DMS 273 (cell line): Measurements from ENCODE around the gene MAD1L1.
A peak's percentile ranks its signal among the peaks of the same experiment; 100 is the strongest.

ENCODE experiments used
- DNase-seq: peaks from one replicate; lab custom pipeline; 2025; ENCODE audit not compliant: unreplicated experiment; lab: John Stamatoyannopoulos, UW

Gene MAD1L1

GRCh38 chr7:2219136-2219535 is 13.6 kb downstream of the MAD1L1 start:
- DNase-seq, result no peak

GRCh38 chr7:2218444-2218785 is 14.3 kb downstream of the MAD1L1 start:
- DNase-seq, result no peak

- DNase-seq, result no peak
These were observed 14.9 kb downstream of the MAD1L1 start for GRCh38 chr7:2217716-2218443.

GRCh38 chr7:2217206-2217605 is 15.5 kb downstream of the MAD1L1 start:
- no peak for DNase-seq

- no peak for DNase-seq
These were observed 16.9 kb downstream of the MAD1L1 start for GRCh38 chr7:2215851-2216250.

GRCh38 chr7:2214636-2215035 is 18.1 kb downstream of the MAD1L1 start:
- DNase-seq, result no peak

- no peak for DNase-seq
These were observed 19.1 kb downstream of the MAD1L1 start for GRCh38 chr7:2213551-2214215.

GRCh38 chr7:2212906-2213305 is 19.8 kb downstream of the MAD1L1 start:
- no peak for DNase-seq

GRCh38 chr7:2211926-2212325 is 20.8 kb downstream of the MAD1L1 start:
- no peak for DNase-seq

GRCh38 chr7:2211259-2211880 is 21.4 kb downstream of the MAD1L1 start:
- DNase-seq, result no peak

- no peak for DNase-seq
These were observed 22.0 kb downstream of the MAD1L1 start for GRCh38 chr7:2210551-2211258.

GRCh38 chr7:2209961-2210323 is 22.8 kb downstream of the MAD1L1 start:
- DNase-seq, result no peak

GRCh38 chr7:2209146-2209960 is 23.4 kb downstream of the MAD1L1 start:
- DNase-seq, result peak; percentile 79

GRCh38 chr7:2208712-2209111 is 24.0 kb downstream of the MAD1L1 start:
- DNase-seq, result no peak

- no peak for DNase-seq
These were observed 27.5 kb downstream of the MAD1L1 start for GRCh38 chr7:2205036-2205780.

GRCh38 chr7:2204446-2204845 is 28.3 kb downstream of the MAD1L1 start:
- no peak for DNase-seq

- no peak for DNase-seq
These were observed 28.9 kb downstream of the MAD1L1 start for GRCh38 chr7:2203766-2204300.

- no peak for DNase-seq
These were observed 29.6 kb downstream of the MAD1L1 start for GRCh38 chr7:2202901-2203765.

GRCh38 chr7:2202361-2202761 is 30.4 kb downstream of the MAD1L1 start:
- no peak for DNase-seq
